NCI-H510A (cell line): Measurements from ENCODE around the gene TRPM2.
"Not testable (repeated sequence)": the region's sequence is repeated elsewhere in the genome, so short reads cannot be mapped to it uniquely, and the experiment has no call there.

Source experiments
- DNase-seq: peaks from one replicate; lab custom pipeline; 2025; lab: John Stamatoyannopoulos, UW

The TRPM2 gene

GRCh38 chr21:44354775-44355771, 1.7 kb downstream of the TRPM2 start:
- no peak for DNase-seq

DNA sequence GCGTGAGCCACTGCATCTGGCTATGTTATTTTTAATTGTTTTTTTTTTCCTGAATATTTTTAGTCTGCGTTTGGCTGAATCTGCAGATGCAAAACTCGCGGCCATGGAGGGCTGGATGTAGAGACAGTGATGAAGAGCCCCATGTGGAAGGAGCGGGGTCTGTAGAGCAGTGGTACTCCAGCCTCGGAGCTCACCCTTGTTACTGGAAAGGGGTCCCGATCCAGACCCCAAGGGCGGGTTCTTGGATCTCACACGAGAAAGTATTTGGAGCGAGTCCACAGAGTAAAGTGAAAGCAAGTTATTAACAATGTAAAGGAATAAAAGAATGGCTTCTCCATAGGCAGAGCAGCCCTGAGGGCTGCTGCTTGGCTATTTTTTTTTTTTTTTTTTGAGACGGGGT, 2.7 kb downstream of the TRPM2 start:
- no peak for DNase-seq

- no peak for DNase-seq
Observed at GRCh38 chr21:44356636-44357035, 3.2 kb downstream of the TRPM2 start.

- DNase-seq: no peak
Observed at GRCh38 chr21:44357064-44357837, 3.8 kb downstream of the TRPM2 start.

- no peak for DNase-seq
Observed at GRCh38 chr21:44359396-44359795, 6.0 kb downstream of the TRPM2 start.

DNA sequence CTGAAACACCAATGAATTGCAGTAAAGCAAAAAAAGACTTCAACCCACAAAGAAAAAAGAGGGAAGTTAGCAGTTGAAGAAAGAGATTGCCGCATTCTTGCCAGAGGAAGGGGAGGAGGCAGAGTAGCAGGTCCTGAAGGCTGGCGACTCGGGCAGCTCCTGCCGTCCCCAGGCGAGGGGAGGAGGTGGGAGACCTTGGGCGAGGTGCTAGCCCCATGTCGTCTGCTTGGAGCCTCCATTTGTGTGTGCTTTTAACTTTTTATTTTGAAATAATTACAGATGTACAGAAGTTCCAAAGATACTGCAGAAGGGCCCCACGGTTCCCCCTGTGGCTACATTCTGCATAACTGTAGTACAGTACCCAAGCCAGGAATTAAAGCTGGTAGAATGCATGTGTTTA, 6.7 kb downstream of the TRPM2 start:
- DNase-seq: no peak

GRCh38 chr21:44361903-44362302, 8.5 kb downstream of the TRPM2 start:
- not testable (repeated sequence) for DNase-seq

- DNase-seq: no peak
Observed at GRCh38 chr21:44363278-44363677, 9.9 kb downstream of the TRPM2 start.

- DNase-seq: no peak
Observed at GRCh38 chr21:44364151-44365053, 11.0 kb downstream of the TRPM2 start.

- no peak for DNase-seq
Observed at GRCh38 chr21:44365251-44365966, 12.0 kb downstream of the TRPM2 start.

- no peak for DNase-seq
Observed at GRCh38 chr21:44365967-44366585, 12.7 kb downstream of the TRPM2 start.

DNA sequence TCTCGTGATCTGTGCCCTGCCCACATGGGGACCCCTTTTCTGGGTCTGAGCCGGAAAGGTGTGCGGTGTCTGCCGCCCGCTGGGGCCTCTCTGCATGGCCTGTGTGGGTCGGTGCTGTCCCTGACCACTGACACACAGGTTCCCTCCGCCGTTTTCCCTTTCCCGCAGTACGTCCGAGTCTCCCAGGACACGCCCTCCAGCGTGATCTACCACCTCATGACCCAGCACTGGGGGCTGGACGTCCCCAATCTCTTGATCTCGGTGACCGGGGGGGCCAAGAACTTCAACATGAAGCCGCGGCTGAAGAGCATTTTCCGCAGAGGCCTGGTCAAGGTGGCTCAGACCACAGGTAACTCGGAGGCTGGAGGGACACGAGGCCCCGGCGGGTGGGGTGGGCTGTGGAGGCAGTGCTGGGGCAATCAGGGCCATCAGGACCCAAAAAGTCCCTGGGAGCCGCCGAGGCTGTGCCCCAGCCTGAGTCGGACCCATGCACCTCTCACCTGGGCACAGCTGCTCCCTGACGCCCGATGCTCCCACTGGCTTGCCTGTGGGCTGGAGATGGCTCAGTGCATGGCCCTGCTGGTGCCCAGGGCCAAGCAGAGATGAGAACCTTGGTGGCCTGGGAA, 13.3 kb downstream of the TRPM2 start:
- no peak for DNase-seq

DNA sequence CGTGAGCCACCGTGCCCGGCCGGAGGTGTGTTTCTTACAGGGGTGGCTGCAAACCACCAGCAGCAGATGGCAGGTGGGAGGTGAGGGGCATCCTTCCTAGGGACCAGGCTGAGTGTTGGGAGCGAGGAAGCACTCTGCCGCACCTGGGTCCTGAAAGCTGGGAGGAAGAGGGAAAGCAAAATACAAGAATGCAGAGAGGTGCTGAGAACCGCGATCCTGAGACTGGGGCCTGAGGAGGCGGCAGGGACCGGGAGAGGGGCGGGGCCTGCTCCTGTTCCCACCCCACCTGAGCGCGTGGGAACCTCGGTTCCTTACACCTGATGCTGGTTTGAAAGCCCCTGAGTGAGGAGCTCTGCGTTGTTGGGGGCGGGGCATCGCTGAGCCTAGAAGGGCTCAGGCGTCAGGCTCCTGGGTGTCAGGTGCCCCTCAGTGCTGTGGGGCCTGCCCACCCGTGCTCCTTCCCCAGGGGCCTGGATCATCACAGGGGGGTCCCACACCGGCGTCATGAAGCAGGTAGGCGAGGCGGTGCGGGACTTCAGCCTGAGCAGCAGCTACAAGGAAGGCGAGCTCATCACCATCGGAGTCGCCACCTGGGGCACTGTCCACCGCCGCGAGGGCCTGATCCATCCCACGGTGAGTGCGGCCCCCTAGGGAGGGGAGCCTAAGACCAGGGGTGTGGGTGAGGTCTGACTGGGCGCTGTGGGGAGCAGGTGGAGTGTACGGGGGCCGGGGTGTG, 15.5 kb downstream of the TRPM2 start:
- no peak for DNase-seq

- DNase-seq: no peak
Observed at GRCh38 chr21:44370027-44370735, 16.8 kb downstream of the TRPM2 start.

DNA sequence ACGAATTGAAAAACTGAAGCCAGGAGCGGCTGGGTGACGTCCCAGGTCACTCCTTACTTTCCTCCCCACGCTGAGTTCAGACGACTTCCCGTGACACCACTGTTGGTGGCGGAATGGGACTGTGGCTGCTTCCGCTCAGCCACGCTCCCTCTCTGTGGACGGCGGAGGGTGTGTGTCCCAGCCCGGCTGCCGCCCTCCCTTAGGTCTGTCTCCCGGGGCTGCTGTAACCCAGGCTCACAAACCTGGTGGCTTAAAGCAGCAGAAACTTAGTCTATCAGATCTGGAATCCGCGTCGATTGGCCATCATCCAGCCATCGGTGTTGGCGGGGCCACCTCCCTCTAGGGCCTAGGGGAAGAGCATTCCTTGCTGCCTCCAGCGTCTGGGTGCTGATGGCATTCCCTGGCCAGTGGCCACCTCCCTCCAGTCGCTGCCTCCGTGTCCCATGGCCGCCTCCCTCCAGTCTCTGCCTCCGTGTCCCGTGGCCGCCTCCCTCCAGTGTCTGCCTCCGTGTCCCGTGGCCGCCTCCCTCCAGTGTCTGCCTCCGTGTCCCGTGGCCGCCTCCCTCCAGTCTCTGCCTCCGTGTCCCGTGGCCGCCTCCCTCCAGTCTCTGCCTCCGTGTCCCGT, 17.5 kb downstream of the TRPM2 start:
- no peak for DNase-seq

DNA sequence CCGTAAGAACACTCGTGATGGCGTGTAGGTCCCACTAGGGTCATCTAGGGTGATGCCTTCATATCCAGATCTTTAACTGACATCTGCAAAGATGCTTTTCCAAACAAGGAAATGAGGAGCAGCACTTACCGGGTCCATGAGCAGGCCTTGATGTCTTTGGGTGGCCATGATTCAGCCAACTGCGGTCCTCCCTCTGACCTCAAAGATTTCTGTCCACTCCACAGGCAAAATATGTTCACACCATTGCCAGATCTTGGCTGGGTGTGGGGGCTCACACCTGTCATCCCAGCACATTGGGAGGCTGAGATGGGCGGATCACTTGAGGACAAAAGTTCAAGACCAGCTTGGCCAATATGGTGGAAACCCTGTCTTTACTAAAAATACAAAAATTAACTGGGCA, 18.2 kb downstream of the TRPM2 start:
- no peak for DNase-seq

- no peak for DNase-seq
Observed at GRCh38 chr21:44372616-44373015, 19.2 kb downstream of the TRPM2 start.

- DNase-seq: no peak
Observed at GRCh38 chr21:44374601-44375280, 21.3 kb downstream of the TRPM2 start.
